Activated T-cell treated with anti-CD3 and anti-CD28 coated beads for 48 hours (primary cell): Measurements from ENCODE around the gene YDJC.
"Not testable (repeated sequence)": the region's sequence is repeated elsewhere in the genome, so short reads cannot be mapped to it uniquely, and the experiment has no call there.

ENCODE experiments used
- DNase-seq: peaks from one replicate; pipeline ENCODE4 v3.0.0-alpha.2; 2020; ENCODE audit warnings: low read depth

YDJC gene

GRCh38 chr22:21651521-21652009 is 21.7 kb upstream of the YDJC start:
- DNase-seq: no peak

GRCh38 chr22:21650823-21651520 is 21.1 kb upstream of the YDJC start:
- no peak for DNase-seq

DNA sequence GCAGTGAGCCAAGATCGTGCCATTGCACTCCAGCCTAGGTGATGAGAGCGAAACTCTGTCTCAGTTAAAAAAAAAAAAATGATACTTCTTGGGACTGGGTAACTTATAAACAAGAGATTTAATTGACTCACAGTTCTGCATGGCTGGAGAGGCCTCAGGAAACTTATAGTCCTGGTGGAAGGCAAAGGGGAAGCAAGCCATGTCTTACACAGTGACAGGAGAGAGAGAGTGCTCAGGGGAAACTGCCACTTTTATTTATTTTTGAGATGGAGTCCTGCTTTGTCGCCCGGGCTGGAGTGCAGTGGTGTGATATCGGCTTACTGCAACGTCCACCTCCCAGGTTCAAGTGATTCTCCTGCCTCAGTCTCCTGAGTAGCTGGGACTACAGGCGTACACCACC is 20.5 kb upstream of the YDJC start:
- DNase-seq: no peak

DNA sequence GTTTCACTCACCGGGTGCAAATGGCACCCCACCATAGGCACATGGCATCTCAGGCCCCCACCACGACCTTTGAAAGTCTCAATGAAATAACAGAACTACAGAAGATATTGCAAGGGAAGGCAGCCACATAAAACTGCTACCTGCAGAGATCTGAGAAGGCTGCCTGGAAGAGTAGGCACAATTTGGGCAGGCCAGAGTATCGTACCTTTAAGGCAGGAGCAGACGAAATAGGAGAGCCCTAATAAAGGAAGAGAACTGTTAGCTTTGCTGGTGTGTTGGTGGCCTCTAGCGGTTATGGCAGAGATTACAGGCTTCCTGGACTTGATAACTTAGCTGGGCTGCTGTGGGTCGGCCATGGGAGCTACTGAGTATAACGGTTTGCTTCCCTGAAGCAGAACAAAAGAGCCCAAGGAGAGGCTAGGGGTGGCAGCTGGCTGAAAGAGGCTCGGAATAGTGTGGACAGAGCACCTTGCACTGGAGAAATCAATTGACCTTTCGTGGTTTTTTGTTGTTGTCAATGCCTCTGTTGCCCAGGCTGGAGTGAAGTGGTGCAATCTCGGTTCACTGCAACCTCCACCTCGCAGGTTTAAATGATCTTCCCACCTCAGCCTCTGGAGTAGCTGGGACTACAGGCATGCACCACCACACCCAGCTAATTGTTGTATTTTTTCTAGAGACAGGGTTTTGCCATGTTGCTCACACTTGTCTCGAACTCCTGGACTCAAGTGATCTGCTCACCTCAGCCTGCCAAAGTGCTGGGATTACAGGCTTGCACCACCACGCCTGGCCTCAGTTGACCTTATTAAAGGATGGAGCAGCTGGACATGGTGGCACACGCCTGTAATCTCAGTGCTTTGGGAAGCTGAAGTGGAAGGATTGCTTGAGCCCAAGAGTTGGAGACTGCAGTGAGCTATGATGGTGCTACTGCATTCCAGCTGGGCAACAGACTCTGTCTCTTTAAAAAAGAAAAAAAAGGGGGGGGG is 17.1 kb upstream of the YDJC start:
- peak; percentile 60 for DNase-seq

DNA sequence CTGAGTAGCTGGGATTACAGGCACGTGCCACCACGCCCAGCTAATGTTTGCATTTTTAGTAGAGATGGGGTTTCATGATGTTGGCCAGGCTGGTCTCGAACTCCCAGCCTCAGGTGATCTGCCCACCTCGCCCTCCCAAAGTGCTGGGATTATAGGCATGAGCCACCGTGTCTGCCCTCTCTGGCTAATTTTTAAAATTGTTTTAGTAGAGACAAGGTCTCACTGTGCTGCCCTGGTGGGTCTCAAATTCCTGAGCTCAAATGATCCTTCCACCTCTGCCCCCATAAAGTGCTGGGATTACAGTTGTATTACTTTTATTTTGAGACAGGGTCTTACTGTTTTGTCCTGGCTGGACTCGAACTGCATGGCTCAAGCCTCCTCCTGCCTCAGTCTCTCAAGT is 15.7 kb upstream of the YDJC start:
- DNase-seq: not testable (repeated sequence)

DNA sequence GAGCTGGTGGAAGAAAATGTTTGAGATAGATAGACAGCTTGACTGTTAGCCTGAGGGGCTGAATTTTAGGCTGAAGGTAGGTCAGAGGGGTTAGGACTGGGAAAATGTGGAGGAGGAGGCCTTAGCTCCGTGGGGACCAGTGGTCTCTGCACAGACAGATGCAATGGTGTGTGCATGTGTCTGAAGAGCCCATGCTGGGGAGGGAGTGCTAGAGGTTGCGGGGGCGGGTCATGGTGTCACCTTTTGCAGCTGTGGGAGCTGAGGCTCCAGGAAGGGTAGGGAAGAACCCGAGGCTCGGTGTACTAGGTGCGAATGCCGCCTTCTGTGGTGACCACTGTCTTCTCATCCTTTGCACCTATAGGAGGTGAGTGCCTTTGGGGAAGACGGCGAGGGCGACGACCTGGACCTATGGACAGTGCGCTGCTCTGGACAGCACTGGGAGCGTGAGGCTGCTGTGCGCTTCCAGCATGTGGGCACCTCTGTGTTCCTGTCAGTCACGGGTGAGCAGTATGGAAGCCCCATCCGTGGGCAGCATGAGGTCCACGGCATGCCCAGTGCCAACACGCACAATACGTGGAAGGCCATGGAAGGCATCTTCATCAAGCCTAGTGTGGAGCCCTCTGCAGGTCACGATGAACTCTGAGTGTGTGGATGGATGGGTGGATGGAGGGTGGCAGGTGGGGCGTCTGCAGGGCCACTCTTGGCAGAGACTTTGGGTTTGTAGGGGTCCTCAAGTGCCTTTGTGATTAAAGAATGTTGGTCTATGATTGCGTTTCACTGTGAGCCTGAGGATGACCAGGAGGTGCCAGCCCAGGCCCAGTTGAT is 13.9 kb upstream of the YDJC start:
- DNase-seq: no peak

GRCh38 chr22:21642584-21643448 is 13.0 kb upstream of the YDJC start:
- peak; percentile 45 for DNase-seq

GRCh38 chr22:21641789-21642583 is 12.2 kb upstream of the YDJC start, which contains the start of gene SDF2L1:
Gene SDF2L1, plus strand, starts transcription at chr22:21642302. Its CDS starts 35 bp downstream, at chr22:21642337.
- DNase-seq: peak; percentile 98

DNA sequence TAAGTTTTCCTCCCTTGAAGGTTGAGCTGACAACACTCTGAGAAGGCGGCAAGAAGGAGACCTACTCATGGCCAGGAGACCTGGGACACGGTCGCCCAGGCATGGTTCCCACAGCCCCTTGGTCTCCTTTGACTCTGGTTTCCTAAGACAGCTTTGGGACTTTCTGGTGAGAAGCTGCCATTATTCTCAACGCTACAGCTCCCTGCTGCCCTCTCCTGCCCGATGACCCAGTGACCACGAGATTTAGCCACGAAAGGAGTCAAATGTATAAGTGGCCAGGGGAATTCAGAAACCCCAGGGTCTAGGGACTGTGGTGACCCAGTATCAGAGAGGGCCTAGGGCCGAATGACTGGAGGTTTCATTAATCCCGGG is 11.6 kb upstream of the YDJC start:
- no peak for DNase-seq

DNA sequence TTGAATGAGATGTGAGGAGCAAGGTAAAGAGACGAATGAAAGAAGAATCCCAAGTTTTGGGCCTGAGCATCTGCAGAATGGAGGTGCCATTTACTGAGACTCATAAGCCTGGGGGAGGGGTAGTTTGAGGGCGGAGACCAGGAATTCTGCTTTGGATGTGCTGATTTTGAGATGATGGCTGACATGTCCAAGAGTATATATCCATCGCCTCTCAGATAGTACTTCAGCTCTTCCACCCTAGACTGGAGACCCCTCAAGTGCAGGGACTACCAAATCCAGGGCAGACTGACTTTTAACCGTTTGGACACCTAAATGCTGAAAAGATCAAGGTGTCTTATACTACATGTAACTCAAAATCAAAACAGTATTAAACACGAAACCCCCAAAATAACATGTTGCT is 11.0 kb upstream of the YDJC start:
- DNase-seq: no peak

DNA sequence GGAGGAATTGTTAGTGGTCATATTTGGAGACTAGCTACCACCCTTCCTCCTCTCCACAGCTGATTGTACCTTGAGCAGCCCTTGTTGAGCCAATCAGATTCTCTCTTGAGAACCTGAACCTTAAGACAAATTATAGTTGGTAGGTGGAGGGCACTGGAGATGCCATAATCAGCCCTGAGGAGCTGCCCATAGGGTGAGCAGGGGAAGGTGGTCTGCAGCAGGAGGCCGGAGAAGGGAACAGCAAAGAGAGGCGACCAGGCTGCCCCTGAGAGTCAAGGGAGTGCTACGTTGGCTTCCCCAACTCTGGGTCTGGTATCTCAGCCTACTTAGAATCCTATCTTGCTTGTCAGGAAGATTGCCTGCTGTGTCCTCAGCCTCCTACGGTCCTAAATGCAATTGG is 9.5 kb upstream of the YDJC start:
- no peak for DNase-seq

DNA sequence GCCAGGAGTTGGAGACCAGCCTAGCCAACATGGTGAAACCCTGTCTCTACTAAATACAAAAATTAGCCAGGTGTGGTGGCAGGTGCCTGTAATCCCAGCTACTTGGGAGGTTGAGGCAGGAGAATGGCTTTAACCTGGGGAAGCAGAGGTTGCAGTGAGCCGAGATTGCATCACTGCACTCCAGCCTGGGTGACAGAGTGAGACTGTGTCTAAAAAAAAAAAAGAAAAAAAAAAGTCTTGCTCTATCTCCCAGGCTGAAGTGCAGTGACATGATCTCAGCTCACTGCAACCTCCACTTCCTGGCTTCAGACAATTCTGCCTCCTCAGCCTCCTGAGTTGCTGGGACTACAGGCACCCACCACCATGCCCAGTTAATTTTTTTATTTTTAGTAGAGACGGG is 7.6 kb upstream of the YDJC start:
- DNase-seq: not testable (repeated sequence)

DNA sequence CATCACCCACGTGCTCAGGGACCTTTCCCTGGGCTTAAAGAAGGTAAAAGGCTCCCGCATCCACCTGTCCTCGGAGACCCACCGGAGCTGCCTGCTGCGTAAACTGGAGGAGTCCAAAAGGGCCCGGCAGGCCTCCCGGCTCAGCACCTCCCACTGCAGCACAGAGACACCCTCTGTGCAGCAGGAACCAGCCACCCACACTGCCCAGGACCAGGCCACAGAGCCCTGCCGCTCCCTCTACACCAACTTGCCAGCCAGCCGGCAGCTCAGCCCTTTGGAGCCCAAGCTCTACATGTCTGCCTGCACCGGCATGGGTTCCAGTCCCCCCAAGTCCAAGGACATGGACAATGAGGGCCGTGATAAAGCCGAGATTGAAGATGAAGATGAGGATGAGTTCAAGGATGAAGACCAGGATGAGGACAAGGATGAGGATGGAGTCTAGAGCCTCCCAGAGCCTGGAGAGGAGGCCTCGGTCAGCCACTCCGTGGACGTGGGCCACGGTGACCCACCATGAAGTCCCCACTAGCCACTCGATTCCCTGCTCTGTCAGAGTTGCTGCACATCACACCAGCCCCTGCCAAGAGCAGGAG is 6.9 kb upstream of the YDJC start:
- DNase-seq: no peak

DNA sequence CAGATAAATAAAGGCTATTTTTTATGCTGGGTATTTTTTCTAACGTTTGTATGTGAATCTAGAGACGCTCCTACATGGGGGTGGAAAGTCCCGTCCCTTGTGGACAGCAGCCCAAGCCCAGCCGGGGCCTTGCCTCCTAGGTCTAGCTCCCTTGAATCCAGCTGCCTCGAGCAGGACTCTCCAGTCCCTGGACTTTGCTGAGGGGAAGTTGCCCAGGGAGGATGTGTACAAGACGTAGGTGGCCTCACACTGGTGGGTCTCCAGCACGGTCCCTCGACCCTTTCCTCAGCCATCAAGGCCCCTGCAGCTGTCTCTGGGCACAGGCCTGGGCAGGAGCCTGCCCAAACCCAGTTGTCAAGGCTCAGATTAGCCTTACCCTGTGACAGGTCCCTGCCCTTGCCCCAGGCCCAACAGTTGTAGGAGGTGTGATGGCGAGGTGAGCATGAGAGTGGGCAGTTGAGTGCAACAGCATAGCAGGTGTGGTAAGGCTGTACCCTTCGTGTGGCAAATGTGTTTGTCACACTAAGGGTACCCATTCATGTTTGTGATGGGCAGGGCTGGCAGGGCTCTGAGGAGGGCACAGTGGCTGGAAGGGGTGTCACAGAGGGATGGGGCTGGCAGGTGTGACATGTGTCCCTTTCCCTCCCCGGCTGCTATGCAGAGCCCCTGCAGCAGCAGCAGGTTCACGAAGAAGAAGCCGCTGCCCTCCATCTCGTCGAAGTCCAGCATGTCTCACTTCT is 6.1 kb upstream of the YDJC start:
- no peak for DNase-seq

DNA sequence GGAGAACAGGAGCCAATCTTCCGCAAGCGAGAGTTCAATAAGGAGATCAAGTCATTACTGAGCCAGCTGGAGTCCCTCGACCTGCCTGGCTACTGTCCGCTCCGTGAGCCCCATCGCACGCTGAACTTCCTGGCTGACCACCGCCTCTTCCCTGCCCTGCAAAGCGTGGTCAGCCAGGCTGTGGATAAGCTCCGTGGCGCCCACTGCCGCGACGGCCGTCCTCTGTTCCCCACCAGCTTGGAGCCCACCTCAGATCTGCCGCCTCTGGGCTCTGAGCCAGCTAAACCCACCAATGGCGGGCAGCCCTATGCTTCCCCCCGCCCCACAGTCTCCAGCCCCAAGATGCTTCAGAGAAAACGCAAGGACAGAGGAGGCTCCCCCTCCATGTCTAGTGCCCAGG is 5.0 kb upstream of the YDJC start:
- DNase-seq: no peak

GRCh38 chr22:21634081-21634480 is 4.3 kb upstream of the YDJC start:
- DNase-seq: no peak

- DNase-seq: no peak
These were observed 3.7 kb upstream of the YDJC start for GRCh38 chr22:21633481-21633880.

DNA sequence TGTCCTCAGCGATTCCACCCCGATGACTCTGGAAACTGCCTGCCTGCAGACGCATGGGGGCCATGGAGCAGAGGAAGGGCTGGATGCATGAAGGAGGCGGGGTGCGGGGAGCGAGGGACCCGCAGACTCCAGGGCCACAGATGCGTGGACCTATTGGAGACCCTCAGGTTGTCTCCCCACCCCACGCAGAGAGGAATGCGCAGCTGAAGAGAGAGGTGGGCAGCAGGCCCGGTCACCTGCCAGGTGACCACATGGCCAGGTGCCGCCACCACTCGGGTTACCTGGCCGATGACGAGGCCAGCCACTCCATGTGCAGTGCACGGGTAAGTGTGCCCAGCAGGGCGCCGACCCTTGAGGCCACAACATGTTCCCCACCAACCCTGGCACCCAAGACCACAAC is 3.1 kb upstream of the YDJC start:
- no peak for DNase-seq

GRCh38 chr22:21632237-21632895 is 2.5 kb upstream of the YDJC start, which contains the start of gene CCDC116:
Gene CCDC116, plus strand, starts transcription at chr22:21632760. Its CDS starts 422 bp downstream, at chr22:21633182.
- DNase-seq: peak; percentile 63
